ENCODE measurements around the gene RGS10. TPM values are rescaled to one million over a fixed set of nuclear protein-coding genes. Genes with fewer than 3 reads are reported as not detected.

The RGS10 gene
- total RNA-seq, 1 experiment from 2014 or later = 33.1 TPM

- no peak for DNase-seq (ENCODE audit: low read depth, low spot score)
- in situ Hi-C loops (cut with HindIII; ENCODE audit: low pct_unique_long_range_greater_than_20kb, low sequenced_read_pairs) = no loop called here
Measured at GRCh38 chr10:119450606-119451299, 91.8 kb downstream of the RGS10 start.

Other genes starting within 250 kb of the RGS10 start
- 25.1 and 28.4 TPM in 2 replicates for gene TIAL1, start 54.2 kb upstream of the RGS10 start, total RNA-seq (2014; rRNA removed; shearing (Covaris generic))
- gene BAG3, start 108.7 kb upstream of the RGS10 start, total RNA-seq (2014; rRNA removed; shearing (Covaris generic)) = 6.2 and 6.4 TPM in 2 replicates
- gene INPP5F, start 183.3 kb upstream of the RGS10 start, total RNA-seq (2014; rRNA removed; shearing (Covaris generic)) = 145 and 158 TPM in 2 replicates